Measurements from ENCODE around the gene PHF12. TPM values are rescaled to one million over a fixed set of nuclear protein-coding genes. Genes with fewer than 3 reads are reported as not detected.

The PHF12 gene
- total and polyA plus RNA-seq, 10 donors, result 16.2 to 118 (median 76.1) TPM

DNA sequence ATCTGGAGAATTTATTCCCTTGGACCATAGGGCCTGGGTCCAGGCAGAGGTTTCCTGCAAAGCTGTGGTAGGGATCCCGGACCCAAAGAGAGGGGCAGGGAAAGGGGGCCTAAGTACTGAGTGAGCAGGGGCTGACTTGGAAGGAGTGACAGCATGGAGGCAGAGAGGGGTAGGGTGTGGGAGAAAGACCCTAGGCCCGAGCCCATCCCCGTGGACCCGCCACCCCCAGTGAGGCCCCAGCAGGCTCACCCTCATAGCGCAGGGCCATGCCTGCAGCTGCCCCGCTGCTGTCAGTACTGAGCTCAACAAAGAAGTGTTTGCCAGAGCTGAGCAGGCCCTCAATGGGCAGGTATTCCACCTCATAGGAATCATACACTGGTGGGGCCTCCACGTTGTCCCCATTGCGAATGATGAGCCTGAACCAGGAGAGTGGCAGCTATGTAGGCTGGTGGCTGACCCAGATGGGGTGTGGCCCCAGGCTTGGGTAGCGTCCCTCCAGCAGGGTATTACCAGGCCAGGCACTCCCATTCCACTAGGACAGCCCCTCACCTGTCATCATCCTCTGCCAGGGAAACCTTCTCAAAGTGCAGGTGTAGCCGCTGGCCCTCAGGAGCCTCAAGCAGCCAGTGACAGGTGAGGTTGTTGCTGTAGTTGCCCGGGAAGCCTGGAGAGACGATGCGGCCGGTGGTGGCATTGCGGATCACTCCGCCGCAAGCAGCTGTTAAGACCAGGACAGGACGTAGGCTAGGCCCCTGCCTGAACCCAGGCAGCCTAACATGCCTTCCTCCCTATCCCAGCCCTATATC, 9.1 kb upstream of the PHF12 start:
- intact Hi-C loops (cut with DNase I; ENCODE audit: low total_unique reads), result no loop called here
- Histone ChIP-seq H3K9me3 (no peaks in the 10 kb centered on the region), H3K4me3 (no peak overlapping the region), H3K4me1 (peaks cover 0 to 2% (median under 1%) of the 10 kb centered on the region in 6 donors), H3K27ac (no peak overlapping the region), H3K36me3 (no peaks in the 10 kb centered on the region), H3K27me3 (replicated peaks in 1 of 7) (peaks cover 0 to 41% (median 12%) of the 10 kb centered on the region in 7 donors)
- TF ChIP-seq POLR2AphosphoS5 (IDR thresholded peaks at IDR 0.05) (no peak), POLR2A (IDR thresholded peaks at IDR 0.05) (no peak)
- TF ChIP-seq, protein P1, sequence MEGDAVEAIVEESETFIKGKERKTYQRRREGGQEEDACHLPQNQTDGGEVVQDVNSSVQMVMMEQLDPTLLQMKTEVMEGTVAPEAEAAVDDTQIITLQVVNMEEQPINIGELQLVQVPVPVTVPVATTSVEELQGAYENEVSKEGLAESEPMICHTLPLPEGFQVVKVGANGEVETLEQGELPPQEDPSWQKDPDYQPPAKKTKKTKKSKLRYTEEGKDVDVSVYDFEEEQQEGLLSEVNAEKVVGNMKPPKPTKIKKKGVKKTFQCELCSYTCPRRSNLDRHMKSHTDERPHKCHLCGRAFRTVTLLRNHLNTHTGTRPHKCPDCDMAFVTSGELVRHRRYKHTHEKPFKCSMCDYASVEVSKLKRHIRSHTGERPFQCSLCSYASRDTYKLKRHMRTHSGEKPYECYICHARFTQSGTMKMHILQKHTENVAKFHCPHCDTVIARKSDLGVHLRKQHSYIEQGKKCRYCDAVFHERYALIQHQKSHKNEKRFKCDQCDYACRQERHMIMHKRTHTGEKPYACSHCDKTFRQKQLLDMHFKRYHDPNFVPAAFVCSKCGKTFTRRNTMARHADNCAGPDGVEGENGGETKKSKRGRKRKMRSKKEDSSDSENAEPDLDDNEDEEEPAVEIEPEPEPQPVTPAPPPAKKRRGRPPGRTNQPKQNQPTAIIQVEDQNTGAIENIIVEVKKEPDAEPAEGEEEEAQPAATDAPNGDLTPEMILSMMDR (IDR thresholded peaks at IDR 0.05 in 8 of 11, conservative IDR thresholded peaks at IDR 0.05 in 3 of 11), result no peak
- DNase-seq, result peak; percentile 51
- WGBS, 5 donors, result 85 to 95% (median 95%) methylated on average over 6 to 18 of the region's 18 CpGs

GRCh38 chr17:28959471-28959871, 8.2 kb upstream of the PHF12 start:
- Histone ChIP-seq H3K36me3 (no peaks in the 10 kb centered on the region), H3K4me1 (no peaks in the 10 kb centered on the region), H3K9me3 (no peaks in the 10 kb centered on the region), H3K27me3 (replicated peaks in 1 of 7) (peaks cover 0 to 31% (median 6%) of the 10 kb centered on the region in 7 donors), H3K4me3 (no peak overlapping the region), H3K27ac (no peak overlapping the region)
- TF ChIP-seq POLR2AphosphoS5 (IDR thresholded peaks at IDR 0.05) (no peak), POLR2A (IDR thresholded peaks at IDR 0.05) (no peak)
- TF ChIP-seq, protein P1 (IDR thresholded peaks at IDR 0.05 in 8 of 11, conservative IDR thresholded peaks at IDR 0.05 in 3 of 11), result no peak
- WGBS, 5 donors, result 80 to 95% (median 89%) methylated on average over 4 to 9 of the region's 9 CpGs; no CpG with 5 or more reads in 1 of the 5 donors
- intact Hi-C loops (cut with DNase I; ENCODE audit: low total_unique reads), result no loop called here
- peak; percentile 59 for DNase-seq

DNA sequence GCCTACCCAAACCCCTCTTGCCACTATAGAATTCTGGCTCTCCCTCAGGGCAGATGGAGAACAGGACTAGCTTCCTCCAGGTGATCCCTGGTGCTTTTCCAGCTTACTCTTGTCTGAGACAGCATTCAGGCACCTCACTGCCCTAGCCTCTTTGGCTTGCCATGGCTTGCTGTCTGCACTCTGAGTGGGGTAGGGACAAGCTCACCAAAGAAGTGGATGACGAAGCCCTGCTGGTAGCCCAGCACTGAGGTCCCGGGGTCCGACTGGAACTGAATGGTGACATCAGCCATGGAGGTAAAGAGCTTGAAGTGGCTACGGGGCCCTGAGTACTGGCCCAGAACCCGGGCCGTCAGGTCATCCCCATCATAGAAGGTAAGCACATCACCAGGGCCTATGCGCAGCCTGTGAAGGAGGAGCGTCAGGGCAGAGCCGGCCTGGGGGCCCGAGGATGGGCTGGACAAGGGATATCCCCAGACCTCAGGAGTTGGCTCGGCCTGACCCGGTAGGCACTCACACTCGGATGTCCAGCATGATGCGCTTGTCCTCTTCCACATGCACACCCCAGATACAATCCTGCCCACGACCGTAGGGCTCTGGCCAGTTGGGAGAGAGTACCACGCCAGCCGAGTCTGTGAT, 7.6 kb upstream of the PHF12 start:
- no peak for DNase-seq
- H3K4me1 ChIP-seq, result peaks cover 0 to 2% (median 0%) of the 10 kb centered on the region in 6 donors
- H3K9me3 ChIP-seq, result no peaks in the 10 kb centered on the region
- no peak overlapping the region for H3K4me3 ChIP-seq
- no peaks in the 10 kb centered on the region for H3K36me3 ChIP-seq
- TF ChIP-seq, protein P1 (IDR thresholded peaks at IDR 0.05 in 8 of 11, conservative IDR thresholded peaks at IDR 0.05 in 3 of 11), result no peak
- TF ChIP-seq POLR2AphosphoS5 (IDR thresholded peaks at IDR 0.05) (no peak), POLR2A (IDR thresholded peaks at IDR 0.05) (no peak)
- intact Hi-C loops (cut with DNase I; ENCODE audit: low total_unique reads), result no loop called here
- H3K27me3 ChIP-seq (replicated peaks in 1 of 7), result peaks cover 0 to 25% (median 2%) of the 10 kb centered on the region in 7 donors
- 90 to 97% (median 93%) methylated on average over 12 to 18 of the region's 18 CpGs for WGBS, 5 donors
- H3K27ac ChIP-seq, result no peak overlapping the region

GRCh38 chr17:28957992-28958355, 6.7 kb upstream of the PHF12 start:
- DNase-seq, result no peak
- Histone ChIP-seq H3K4me1 (peaks cover 5 to 11% (median 6%) of the 10 kb centered on the region in 6 donors), H3K27ac (no peak overlapping the region), H3K27me3 (replicated peaks in 1 of 7) (peaks cover 0 to 16% (median 0%) of the 10 kb centered on the region in 7 donors), H3K9me3 (no peaks in the 10 kb centered on the region), H3K4me3 (no peak overlapping the region), H3K36me3 (no peaks in the 10 kb centered on the region)
- intact Hi-C loops (cut with DNase I; ENCODE audit: low total_unique reads), result no loop called here
- 88 to 96% (median 95%) methylated on average over 3 to 7 of the region's 7 CpGs for WGBS, 5 donors
- TF ChIP-seq, protein P1 (IDR thresholded peaks at IDR 0.05 in 8 of 11, conservative IDR thresholded peaks at IDR 0.05 in 3 of 11), result no peak
- TF ChIP-seq POLR2A (IDR thresholded peaks at IDR 0.05) (no peak), POLR2AphosphoS5 (IDR thresholded peaks at IDR 0.05) (no peak)
